Erythroblast (primary cell): Measurements from ENCODE around the gene LYZ.

ENCODE experiments used
- GATA1 ChIP-seq: IDR thresholded peaks from 2 replicates; pipeline ENCODE4 v1.6.1; 2011; ENCODE audit warnings: low read depth, mild to moderate bottlenecking, control low read depth, low read length, moderate library complexity
- POLR2A ChIP-seq: IDR thresholded peaks from 2 replicates; pipeline ENCODE4 v1.6.1; 2011; ENCODE audit warnings: mild to moderate bottlenecking, low read length

GRCh38 chr12:69339999-69340398 is 8.2 kb upstream of the LYZ start:
- TF ChIP-seq POLR2A = no peak
- TF ChIP-seq GATA1 = no peak
